Colonic mucosa (tissue), 4 donors: ENCODE measurements around the gene ZFP1. TPM values are rescaled to one million over a fixed set of nuclear protein-coding genes. Genes with fewer than 3 reads are reported as not detected.

Experiments
- DNase-seq: peaks from one replicate; pipeline ENCODE4 v3.0.0-alpha.2; 2020
- H3K27ac ChIP-seq: fragments of 200-600 bp; one replicate; pipeline ENCODE4 v1.8.0; 2021
- H3K27me3 ChIP-seq: fragments of 200-600 bp; one replicate; pipeline ENCODE4 v1.8.0; 2021
- H3K36me3 ChIP-seq: fragments of 200-600 bp; one replicate; pipeline ENCODE4 v1.8.0; 2021
- H3K4me1 ChIP-seq: fragments of 200-600 bp; one replicate; pipeline ENCODE4 v1.8.0; 2021; ENCODE audit warnings: mild to moderate bottlenecking
- H3K4me3 ChIP-seq: fragments of 200-600 bp; one replicate; pipeline ENCODE4 v1.8.0; 2021
- H3K9ac ChIP-seq, 2 donors: one replicate each; pipeline ENCODE4 v1.7.0; 2013; ENCODE audit warnings: control low read depth in 2 of 2, low read depth in 2 of 2, low read length in 2 of 2
- H3K9me3 ChIP-seq: fragments of 200-600 bp; one replicate; pipeline ENCODE4 v1.8.0; 2021
- intact Hi-C: fragments of 100-400 bp; cut with DNase I; formaldehyde crosslinking; loops from one replicate; pipeline ENCODE4 v1.14.1; 2022
- total RNA-seq, 2 donors: library from RNA; stranded (reverse); fragmentation: NEBNext Ultra II Directional in 1 of 2; extraction: Animal tissue kit (Norgen Biotek cat#: 25700) in 1 of 2; gene quantifications; one replicate each; pipeline ENCODE4 v1.2.1, GENCODE V29; 2021
- TF ChIP-seq, protein P1 (sequence below): fragments of 200-600 bp; IDR thresholded peaks from one replicate; pipeline ENCODE4 v1.8.0; 2022; ENCODE audit warnings: antibody characterized with exemption, mild to moderate bottlenecking
- donor health status: healthy.
- donor health status: DM: no; HTN: no; CAD: no.
- donor health status: DM: no; HTN: no; CAD: no.

ZFP1 gene
- total RNA-seq, 2 donors from 2014 or later: 4.3 to 9.9 TPM

DNA sequence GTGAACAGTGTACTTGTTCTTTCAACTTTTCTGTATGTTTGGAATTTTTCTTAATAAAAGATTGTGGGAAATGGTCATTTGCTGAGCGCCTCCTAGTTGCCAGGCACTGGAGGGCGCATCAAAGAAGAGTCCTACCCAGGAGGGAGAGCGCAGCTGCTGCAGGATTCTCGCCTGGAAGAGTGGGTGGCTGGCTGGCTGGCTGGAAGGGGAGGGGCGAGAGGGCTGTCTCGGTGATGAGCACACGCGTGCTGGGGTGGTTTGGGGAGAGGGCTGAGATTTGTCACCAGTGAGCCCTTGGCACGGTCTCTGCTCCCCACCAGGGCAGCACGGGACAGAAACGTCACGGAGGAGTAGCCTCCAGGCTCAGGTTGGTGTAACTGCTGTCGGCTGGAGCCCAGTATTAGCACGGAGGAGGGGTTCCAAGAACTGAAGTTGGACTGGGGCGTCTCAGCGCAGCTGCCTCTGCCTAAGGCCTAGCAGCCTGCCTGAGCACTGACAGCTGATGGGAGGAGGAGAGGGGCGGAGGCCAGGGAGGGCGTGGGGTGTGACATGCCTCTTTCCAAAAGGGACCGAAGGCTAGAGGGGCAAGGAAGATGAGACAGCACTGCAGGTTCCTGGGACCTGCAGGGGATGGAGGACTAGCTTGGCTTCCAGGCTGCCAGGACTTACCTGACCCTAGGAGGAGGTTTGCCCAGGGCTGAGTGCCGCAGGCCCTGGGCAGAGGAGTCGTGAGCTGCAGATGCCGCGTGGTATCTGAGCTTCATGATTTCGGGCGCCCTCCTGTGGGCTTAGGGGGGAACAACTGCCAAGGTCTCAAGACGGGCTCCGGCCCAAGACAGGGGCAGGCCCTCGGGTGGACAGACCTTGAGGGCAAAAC lies 37.4 kb upstream of the ZFP1 start:
- DNase-seq: peak; percentile 95
- no peaks in the 10 kb centered on the region for H3K9me3 ChIP-seq
- intact Hi-C loops: loop anchor here (2.0 kb wide), 1 partner anchor 112 kb away; the partner anchor contains the start of gene ZNRF1
- peak overlapping the region in 1 of 2 donors; percentile 56 for H3K9ac ChIP-seq
- peaks cover 22% of the 10 kb centered on the region for H3K4me1 ChIP-seq
- no peaks in the 10 kb centered on the region for H3K36me3 ChIP-seq
- peak overlapping the region; percentile 59 for H3K27ac ChIP-seq
- H3K4me3 ChIP-seq: no peak overlapping the region
- TF ChIP-seq, protein P1, sequence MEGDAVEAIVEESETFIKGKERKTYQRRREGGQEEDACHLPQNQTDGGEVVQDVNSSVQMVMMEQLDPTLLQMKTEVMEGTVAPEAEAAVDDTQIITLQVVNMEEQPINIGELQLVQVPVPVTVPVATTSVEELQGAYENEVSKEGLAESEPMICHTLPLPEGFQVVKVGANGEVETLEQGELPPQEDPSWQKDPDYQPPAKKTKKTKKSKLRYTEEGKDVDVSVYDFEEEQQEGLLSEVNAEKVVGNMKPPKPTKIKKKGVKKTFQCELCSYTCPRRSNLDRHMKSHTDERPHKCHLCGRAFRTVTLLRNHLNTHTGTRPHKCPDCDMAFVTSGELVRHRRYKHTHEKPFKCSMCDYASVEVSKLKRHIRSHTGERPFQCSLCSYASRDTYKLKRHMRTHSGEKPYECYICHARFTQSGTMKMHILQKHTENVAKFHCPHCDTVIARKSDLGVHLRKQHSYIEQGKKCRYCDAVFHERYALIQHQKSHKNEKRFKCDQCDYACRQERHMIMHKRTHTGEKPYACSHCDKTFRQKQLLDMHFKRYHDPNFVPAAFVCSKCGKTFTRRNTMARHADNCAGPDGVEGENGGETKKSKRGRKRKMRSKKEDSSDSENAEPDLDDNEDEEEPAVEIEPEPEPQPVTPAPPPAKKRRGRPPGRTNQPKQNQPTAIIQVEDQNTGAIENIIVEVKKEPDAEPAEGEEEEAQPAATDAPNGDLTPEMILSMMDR: peak; percentile 91
- no peaks in the 10 kb centered on the region for H3K27me3 ChIP-seq

DNA sequence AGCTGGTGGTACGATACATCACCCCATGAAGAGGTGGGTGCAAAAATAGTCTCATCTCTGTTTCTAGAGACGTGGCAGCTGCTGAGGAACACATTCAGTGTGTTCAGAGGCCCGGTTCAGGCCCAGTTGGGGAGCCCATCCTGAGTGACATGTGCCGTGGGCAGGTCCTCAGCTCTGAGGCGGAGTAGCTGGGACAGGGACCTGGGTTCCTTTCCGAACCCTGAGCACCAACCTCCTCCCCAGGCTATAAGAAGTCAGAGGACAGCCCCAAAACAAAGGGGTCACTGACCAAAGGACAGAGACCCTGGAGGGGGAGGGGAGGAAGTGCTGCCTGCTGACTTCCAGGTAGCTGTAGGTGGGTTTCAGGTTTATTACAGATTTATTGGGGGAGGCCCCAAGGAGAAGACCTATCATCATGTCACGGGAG lies 36.8 kb upstream of the ZFP1 start:
- intact Hi-C loops: loop anchor here (2.0 kb wide), 1 partner anchor 113 kb away; the partner anchor contains the start of gene ZNRF1
- Histone ChIP-seq H3K27me3 (no peaks in the 10 kb centered on the region), H3K4me3 (no peak overlapping the region), H3K4me1 (peaks cover 22% of the 10 kb centered on the region), H3K36me3 (no peaks in the 10 kb centered on the region), H3K27ac (peak overlapping the region; percentile 59), H3K9ac (peak overlapping the region in 1 of 2 donors; percentile 56), H3K9me3 (no peaks in the 10 kb centered on the region)
- no peak for DNase-seq
- TF ChIP-seq, protein P1: peak; percentile 6

DNA sequence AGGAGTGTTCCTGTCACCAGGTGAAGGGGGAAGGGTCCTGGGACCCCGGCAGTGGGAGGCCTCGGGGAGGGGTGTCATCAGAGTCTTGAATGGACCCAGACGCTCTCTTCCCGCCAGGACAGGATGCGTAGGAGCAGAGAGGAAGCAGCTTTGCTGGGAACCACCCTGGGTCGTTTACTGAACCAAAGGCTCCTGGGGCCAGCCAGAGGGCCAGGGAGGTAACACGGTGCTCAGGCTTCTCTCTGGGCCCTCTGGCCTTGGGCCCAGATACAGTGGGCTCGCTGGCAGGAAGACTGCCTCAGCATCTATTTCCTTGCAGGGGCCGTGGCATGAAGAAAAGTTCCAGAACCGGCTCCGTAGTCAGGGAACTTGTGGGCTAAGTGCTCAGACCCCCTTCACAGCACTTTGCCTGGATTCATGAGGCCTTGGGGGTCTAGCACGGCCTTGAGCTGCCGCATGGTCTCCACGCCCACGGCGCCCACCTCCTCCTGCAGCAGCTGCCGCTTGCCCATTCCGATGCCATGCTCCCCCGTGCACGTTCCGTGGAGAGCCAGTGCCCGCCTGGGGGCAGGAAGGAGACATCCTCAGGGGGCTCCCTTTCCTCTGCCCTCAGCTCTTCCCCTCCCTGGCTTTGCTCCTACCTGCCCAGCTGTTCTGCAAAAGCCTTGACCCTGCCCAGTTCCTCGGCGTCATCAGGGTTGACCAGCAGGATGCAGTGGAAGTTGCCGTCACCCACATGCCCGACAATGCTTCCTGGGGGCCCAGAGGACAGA lies 36.2 kb upstream of the ZFP1 start:
- Histone ChIP-seq H3K9me3 (no peaks in the 10 kb centered on the region), H3K27me3 (no peaks in the 10 kb centered on the region), H3K4me1 (peaks cover 22% of the 10 kb centered on the region), H3K4me3 (no peak overlapping the region), H3K27ac (peak overlapping the region; percentile 59), H3K9ac (no peak overlapping the region), H3K36me3 (no peaks in the 10 kb centered on the region)
- intact Hi-C loops: loop anchor here (2.0 kb wide), 1 partner anchor 113 kb away; the partner anchor contains the start of gene ZNRF1
- TF ChIP-seq, protein P1: no peak
- no peak for DNase-seq

DNA sequence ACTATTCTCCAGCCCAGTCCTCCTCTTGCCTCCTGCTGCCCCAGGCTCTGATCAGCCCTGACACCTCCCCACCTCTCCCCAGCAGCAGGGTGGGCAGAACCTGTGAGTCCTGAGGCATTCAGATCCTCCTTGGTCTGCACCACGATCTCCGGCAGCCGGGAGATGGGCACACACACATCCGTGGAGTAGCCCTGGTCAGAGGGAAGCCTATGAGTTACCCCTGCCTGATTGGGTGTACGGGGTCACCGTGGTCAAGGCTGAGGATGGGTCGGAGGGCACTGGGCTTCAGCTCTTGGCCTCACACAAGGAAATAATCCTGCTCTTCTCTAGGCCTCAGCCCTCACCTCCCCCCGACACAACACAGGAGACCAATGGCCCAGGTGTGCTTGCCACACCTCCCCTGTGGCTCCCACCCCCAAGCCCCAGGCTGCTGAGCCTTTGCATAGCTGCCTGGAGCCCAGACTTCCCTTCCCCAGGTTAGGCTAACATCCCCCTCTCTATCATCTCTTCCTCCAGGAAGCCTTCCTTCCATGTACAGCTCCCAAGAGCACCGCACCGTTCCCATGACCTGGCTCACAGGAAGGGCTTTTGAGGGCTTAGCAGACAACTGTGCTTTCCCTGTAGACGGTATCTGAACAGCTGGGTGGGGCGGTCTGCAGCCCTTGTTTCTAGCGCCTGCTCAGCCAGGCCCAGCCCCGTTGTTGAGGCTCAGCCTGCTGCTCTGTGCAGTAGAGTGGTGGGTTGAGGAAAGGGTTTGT lies 35.4 kb upstream of the ZFP1 start:
- H3K4me3 ChIP-seq: no peak overlapping the region
- no peaks in the 10 kb centered on the region for H3K27me3 ChIP-seq
- H3K9me3 ChIP-seq: no peaks in the 10 kb centered on the region
- H3K9ac ChIP-seq: no peak overlapping the region
- intact Hi-C loops: no loop called here
- DNase-seq: no peak
- TF ChIP-seq, protein P1: no peak
- H3K36me3 ChIP-seq: no peaks in the 10 kb centered on the region
- H3K27ac ChIP-seq: no peak overlapping the region
- peaks cover 22% of the 10 kb centered on the region for H3K4me1 ChIP-seq
